ENCODE data around the gene ORC1. TPM values are rescaled to one million over a fixed set of nuclear protein-coding genes. Genes with fewer than 3 reads are reported as not detected.

The ORC1 gene
- polyA plus RNA-seq, 1 donor (not counting 4 experiments of a cell fraction or from before 2014, with no cell fraction given), result 5.8 TPM

- no peak for FAIRE-seq
- Histone ChIP-seq H3K9me1 (ENCODE audit: control insufficient read depth, extremely low read depth, insufficient read depth, low read length) (no peaks in the 10 kb centered on the region), H3K36me3 (ENCODE audit: control insufficient read depth in 2 of 2, extremely low read depth in 1 of 2, insufficient read depth in 2 of 2, low read length in 2 of 2) (peaks cover 7 to 10% of the 10 kb centered on the region in 2 experiments)
Measured at GRCh38 chr1:52435650-52436049, 31.4 kb upstream of the ORC1 start.

GRCh38 chr1:52435211-52435610 lies 31.0 kb upstream of the ORC1 start:
- Histone ChIP-seq H3K4me2 (ENCODE audit: control insufficient read depth, extremely low read depth, insufficient read depth, low read depth, low read length) (no peak overlapping the region), H3K79me2 (ENCODE audit: control insufficient read depth, insufficient read depth, low read length) (no peaks in the 10 kb centered on the region), H3K36me3 (ENCODE audit: control insufficient read depth in 2 of 2, extremely low read depth in 1 of 2, insufficient read depth in 2 of 2, low read length in 2 of 2) (peaks cover 7 to 14% of the 10 kb centered on the region in 2 experiments), H3K9me1 (ENCODE audit: control insufficient read depth, extremely low read depth, insufficient read depth, low read length) (no peaks in the 10 kb centered on the region), H3K9ac (ENCODE audit: control insufficient read depth, extremely low read depth, insufficient read depth, low read length) (no peak overlapping the region), H3K4me3 (ENCODE audit: control insufficient read depth in 2 of 3, extremely low read depth in 1 of 3, insufficient read depth in 2 of 3, low read depth in 1 of 3, low read length in 3 of 3) (no peak overlapping the region), H4K20me1 (ENCODE audit: control insufficient read depth, extremely low read depth, insufficient read depth, low read length) (no peaks in the 10 kb centered on the region), H2AFZ (ENCODE audit: control insufficient read depth, low read length) (no peak overlapping the region), H3K4me1 (ENCODE audit: control insufficient read depth, extremely low read depth, insufficient read depth, low read length) (no peaks in the 10 kb centered on the region), H3K27ac (ENCODE audit: control insufficient read depth, insufficient read depth, low read length) (no peak overlapping the region), H3K27me3 (ENCODE audit: control insufficient read depth, extremely low read depth, insufficient read depth, low read length) (no peaks in the 10 kb centered on the region), H3K9me3 (ENCODE audit: control insufficient read depth, low read depth, low read length) (no peaks in the 10 kb centered on the region)
- dilution Hi-C loops (cut with MboI; ENCODE audit: extremely low pct_ligation_motif_present, low sequenced_read_pairs), result no loop called here
- DNase-seq (ENCODE audit: low read depth, low spot score) (no peak), FAIRE-seq (no peak)
- no peak for TF ChIP-seq EZH2 (IDR thresholded peaks at IDR 0.05; ENCODE audit: low read length)
- TF ChIP-seq CTCF (optimal IDR thresholded peaks at IDR 0.05 in 1 of 3, IDR thresholded peaks at IDR 0.05 in 1 of 3, conservative IDR thresholded peaks at IDR 0.05 in 1 of 3; ENCODE audit: extremely low read depth in 1 of 3, insufficient read depth in 2 of 3, low read length in 3 of 3), result no peak

More at GRCh38 chr1:52435650-52436049, 31.4 kb upstream of the ORC1 start:
- TF ChIP-seq CTCF (optimal IDR thresholded peaks at IDR 0.05 in 1 of 3, IDR thresholded peaks at IDR 0.05 in 1 of 3, conservative IDR thresholded peaks at IDR 0.05 in 1 of 3; ENCODE audit: extremely low read depth in 1 of 3, insufficient read depth in 2 of 3, low read length in 3 of 3) (no peak), EZH2 (IDR thresholded peaks at IDR 0.05; ENCODE audit: low read length) (no peak)
- H3K9ac ChIP-seq (ENCODE audit: control insufficient read depth, extremely low read depth, insufficient read depth, low read length), result no peak overlapping the region
- H3K27me3 ChIP-seq (ENCODE audit: control insufficient read depth, extremely low read depth, insufficient read depth, low read length), result no peaks in the 10 kb centered on the region
- no peaks in the 10 kb centered on the region for H3K9me3 ChIP-seq (ENCODE audit: control insufficient read depth, low read depth, low read length)
- DNase-seq (ENCODE audit: low read depth, low spot score), result no peak
- H4K20me1 ChIP-seq (ENCODE audit: control insufficient read depth, extremely low read depth, insufficient read depth, low read length), result no peaks in the 10 kb centered on the region
- H2AFZ ChIP-seq (ENCODE audit: control insufficient read depth, low read length), result no peak overlapping the region
- no peak overlapping the region for H3K27ac ChIP-seq (ENCODE audit: control insufficient read depth, insufficient read depth, low read length)
- no peak overlapping the region for H3K4me2 ChIP-seq (ENCODE audit: control insufficient read depth, extremely low read depth, insufficient read depth, low read depth, low read length)
- no peaks in the 10 kb centered on the region for H3K4me1 ChIP-seq (ENCODE audit: control insufficient read depth, extremely low read depth, insufficient read depth, low read length)
- dilution Hi-C loops (cut with MboI; ENCODE audit: extremely low pct_ligation_motif_present, low sequenced_read_pairs), result no loop called here
- no peaks in the 10 kb centered on the region for H3K79me2 ChIP-seq (ENCODE audit: control insufficient read depth, insufficient read depth, low read length)
- H3K4me3 ChIP-seq (ENCODE audit: control insufficient read depth in 2 of 3, extremely low read depth in 1 of 3, insufficient read depth in 2 of 3, low read depth in 1 of 3, low read length in 3 of 3), result no peak overlapping the region

Data from keratinocyte (primary cell).